Fibroblast of villous mesenchyme (primary cell): ENCODE data around the gene BECN2. TPM values are rescaled to one million over a fixed set of nuclear protein-coding genes. Genes with fewer than 3 reads are reported as not detected.

Source experiments
- DNase-seq: peaks from one replicate; pipeline ENCODE4 v3.0.0-alpha.2; 2010; ENCODE audit warnings: low read depth
- H3K4me3 ChIP-seq: 2 replicates; pipeline ENCODE4 v1.5.1; 2011; ENCODE audit warnings: low read depth, mild to moderate bottlenecking, low read length
- CTCF ChIP-seq: IDR thresholded peaks from 2 replicates; pipeline ENCODE4 v1.5.1; 2012; ENCODE audit warnings: low read depth, mild to moderate bottlenecking, low read length; ENCODE audit not compliant: insufficient read depth
- total RNA-seq: library from RNA; depleted of rRNA; stranded (reverse); fragments of >200 nt; gene quantifications from 2 replicates; pipeline ENCODE4 v1.2.3, GENCODE V29; 2012

Gene BECN2
- total RNA-seq, 1 donor, result not detected

- no peak for TF ChIP-seq CTCF
- no peak overlapping the region for H3K4me3 ChIP-seq
- DNase-seq, result peak; percentile 47
Measured at GRCh38 chr1:241992734-241993133, 35.2 kb downstream of the BECN2 start.

- no peak for DNase-seq
- TF ChIP-seq CTCF, result no peak
- no peak overlapping the region for H3K4me3 ChIP-seq
Measured at GRCh38 chr1:241994171-241994570, 36.6 kb downstream of the BECN2 start.

- TF ChIP-seq CTCF, result no peak
- DNase-seq, result no peak
- no peak overlapping the region for H3K4me3 ChIP-seq
Measured at GRCh38 chr1:241997401-241997998, 39.9 kb downstream of the BECN2 start.

- peak overlapping the region; percentile 54 for H3K4me3 ChIP-seq
- peak; percentile 74 for TF ChIP-seq CTCF
- peak; percentile 68 for DNase-seq
Measured at GRCh38 chr1:241998412-241998921, 40.9 kb downstream of the BECN2 start.

GRCh38 chr1:241999026-241999425 lies 41.5 kb downstream of the BECN2 start, which contains the start of gene MAP1LC3C:
Gene MAP1LC3C, minus strand, starts transcription at chr1:241999098. Its CDS starts 90 bp downstream, at chr1:241999008.
- H3K4me3 ChIP-seq, result peak within 1 kb of the TSS; percentile 54
- no peak for DNase-seq
- no peak for TF ChIP-seq CTCF

- TF ChIP-seq CTCF, result no peak
- H3K4me3 ChIP-seq, result no peak overlapping the region
- DNase-seq, result no peak
Measured at GRCh38 chr1:242000434-242000833, 42.9 kb downstream of the BECN2 start.

- no peak for TF ChIP-seq CTCF
- DNase-seq, result peak; percentile 31
Measured at GRCh38 chr1:242002072-242002471, 44.5 kb downstream of the BECN2 start.

More at GRCh38 chr1:242002072-242002471, 44.5 kb downstream of the BECN2 start:
- no peak overlapping the region for H3K4me3 ChIP-seq
